ENCODE data around the gene C20orf202.

C20orf202 gene

DNA sequence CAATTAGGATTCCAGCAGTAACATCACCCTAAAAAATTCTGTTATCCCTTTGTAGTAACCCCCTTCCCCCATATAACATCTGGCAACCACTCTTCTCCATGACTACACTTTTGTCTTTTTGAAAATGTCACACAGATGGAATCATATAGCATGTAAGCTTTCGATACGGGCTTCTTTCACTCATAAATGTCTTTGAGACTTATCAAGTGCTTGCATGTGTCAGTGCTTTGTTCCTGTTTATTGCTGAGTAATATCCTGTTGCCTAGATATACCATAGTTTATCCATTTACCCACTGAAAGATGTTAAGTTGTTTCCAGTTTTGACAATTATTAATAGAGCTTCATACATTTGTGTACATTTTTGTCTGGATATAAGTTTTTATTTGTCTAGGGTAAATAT lies 52.4 kb downstream of the C20orf202 start:
- DNase-seq = no peak
